ENCODE data around the gene MB21D2.

GRCh38 chr3:192804502-192804901 is 113.2 kb downstream of the MB21D2 start:
- TF ChIP-seq GATA3 (IDR thresholded peaks at IDR 0.05; ENCODE audit: low read depth, low read length), result no peak
- TF ChIP-seq GATA2 (IDR thresholded peaks at IDR 0.05; ENCODE audit: low read depth, low read length), result no peak

All from SH-SY5Y (cell line).